Progenitor cell of endocrine pancreas (in vitro differentiated cells): ENCODE results near the gene GUCA2B. TPM values are rescaled to one million over a fixed set of nuclear protein-coding genes. Genes with fewer than 3 reads are reported as not detected.

Experiments
- DNase-seq: peaks from one replicate; pipeline ENCODE4 v3.0.0; 2021; ENCODE audit warnings: low spot score; ENCODE audit not compliant: unreplicated experiment
- H3K27ac Mint-ChIP-seq: 2 replicates; pipeline ENCODE4 v1.8.0; 2021; ENCODE audit warnings: mild to moderate bottlenecking, moderate library complexity, mixed read lengths
- H3K27me3 Mint-ChIP-seq: 2 replicates; pipeline ENCODE4 v1.8.0; 2021; ENCODE audit warnings: mixed read lengths
- H3K36me3 Mint-ChIP-seq: 2 replicates; pipeline ENCODE4 v1.8.0; 2022; ENCODE audit warnings: mixed read lengths; ENCODE audit not compliant: insufficient read depth
- H3K4me1 Mint-ChIP-seq: 2 replicates; pipeline ENCODE4 v1.8.0; 2021; ENCODE audit warnings: low read depth, mixed read lengths
- H3K4me3 Mint-ChIP-seq: 2 replicates; pipeline ENCODE4 v1.8.0; 2021; ENCODE audit warnings: low read depth, mild to moderate bottlenecking, moderate library complexity, mixed read lengths
- H3K9me3 Mint-ChIP-seq: 2 replicates; pipeline ENCODE4 v1.8.0; 2021; ENCODE audit warnings: low read depth, mixed read lengths
- total RNA-seq: library from RNA; stranded (reverse); gene quantifications from 2 replicates; pipeline ENCODE4 v1.2.1, GENCODE V29; 2021
- TF ChIP-seq, protein P1 (sequence below): fragments of 200-600 bp; sonication (generic); IDR thresholded peaks from one replicate; pipeline ENCODE4 v1.5.0; 2021; ENCODE audit warnings: antibody characterized with exemption, mild to moderate bottlenecking; ENCODE audit not compliant: unreplicated experiment

The GUCA2B gene
- total RNA-seq, 1 donor from 2014 or later: 0.89 TPM

DNA sequence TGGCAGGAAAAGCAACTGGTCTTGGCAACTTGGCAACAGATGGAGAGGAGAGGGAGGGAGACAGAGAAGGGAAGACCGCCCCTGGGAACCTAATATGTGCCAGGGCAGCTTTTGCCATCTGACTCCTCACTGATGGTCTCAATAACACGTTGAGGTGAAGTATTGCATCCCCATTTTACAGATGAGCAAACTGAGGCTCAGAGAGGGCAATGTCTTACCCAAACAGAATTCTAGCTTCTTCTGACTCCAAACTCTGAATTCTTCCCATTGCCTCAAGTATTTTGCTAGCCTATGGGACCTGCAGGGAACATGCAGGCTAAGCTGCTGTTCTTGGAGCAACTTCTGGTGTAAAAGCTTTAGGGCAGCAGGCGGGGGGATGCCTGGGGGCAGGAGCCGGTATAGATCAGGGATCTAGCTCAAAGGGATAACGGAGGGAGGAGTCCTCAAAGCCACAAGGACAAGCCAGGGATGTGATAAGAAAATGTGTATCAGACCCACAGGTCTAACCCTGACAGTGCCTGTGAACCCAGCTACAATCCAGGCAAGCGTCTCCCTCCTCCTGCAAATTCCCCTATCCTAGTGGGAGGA, 18.6 kb downstream of the GUCA2B start:
- Mint-ChIP-seq H3K36me3 (no peaks in the 10 kb centered on the region), H3K4me3 (no peak overlapping the region), H3K4me1 (peaks cover 2% of the 10 kb centered on the region), H3K9me3 (no peaks in the 10 kb centered on the region), H3K27me3 (no peaks in the 10 kb centered on the region), H3K27ac (no peak overlapping the region)
- DNase-seq: no peak
- TF ChIP-seq, protein P1, sequence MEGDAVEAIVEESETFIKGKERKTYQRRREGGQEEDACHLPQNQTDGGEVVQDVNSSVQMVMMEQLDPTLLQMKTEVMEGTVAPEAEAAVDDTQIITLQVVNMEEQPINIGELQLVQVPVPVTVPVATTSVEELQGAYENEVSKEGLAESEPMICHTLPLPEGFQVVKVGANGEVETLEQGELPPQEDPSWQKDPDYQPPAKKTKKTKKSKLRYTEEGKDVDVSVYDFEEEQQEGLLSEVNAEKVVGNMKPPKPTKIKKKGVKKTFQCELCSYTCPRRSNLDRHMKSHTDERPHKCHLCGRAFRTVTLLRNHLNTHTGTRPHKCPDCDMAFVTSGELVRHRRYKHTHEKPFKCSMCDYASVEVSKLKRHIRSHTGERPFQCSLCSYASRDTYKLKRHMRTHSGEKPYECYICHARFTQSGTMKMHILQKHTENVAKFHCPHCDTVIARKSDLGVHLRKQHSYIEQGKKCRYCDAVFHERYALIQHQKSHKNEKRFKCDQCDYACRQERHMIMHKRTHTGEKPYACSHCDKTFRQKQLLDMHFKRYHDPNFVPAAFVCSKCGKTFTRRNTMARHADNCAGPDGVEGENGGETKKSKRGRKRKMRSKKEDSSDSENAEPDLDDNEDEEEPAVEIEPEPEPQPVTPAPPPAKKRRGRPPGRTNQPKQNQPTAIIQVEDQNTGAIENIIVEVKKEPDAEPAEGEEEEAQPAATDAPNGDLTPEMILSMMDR: no peak

DNA sequence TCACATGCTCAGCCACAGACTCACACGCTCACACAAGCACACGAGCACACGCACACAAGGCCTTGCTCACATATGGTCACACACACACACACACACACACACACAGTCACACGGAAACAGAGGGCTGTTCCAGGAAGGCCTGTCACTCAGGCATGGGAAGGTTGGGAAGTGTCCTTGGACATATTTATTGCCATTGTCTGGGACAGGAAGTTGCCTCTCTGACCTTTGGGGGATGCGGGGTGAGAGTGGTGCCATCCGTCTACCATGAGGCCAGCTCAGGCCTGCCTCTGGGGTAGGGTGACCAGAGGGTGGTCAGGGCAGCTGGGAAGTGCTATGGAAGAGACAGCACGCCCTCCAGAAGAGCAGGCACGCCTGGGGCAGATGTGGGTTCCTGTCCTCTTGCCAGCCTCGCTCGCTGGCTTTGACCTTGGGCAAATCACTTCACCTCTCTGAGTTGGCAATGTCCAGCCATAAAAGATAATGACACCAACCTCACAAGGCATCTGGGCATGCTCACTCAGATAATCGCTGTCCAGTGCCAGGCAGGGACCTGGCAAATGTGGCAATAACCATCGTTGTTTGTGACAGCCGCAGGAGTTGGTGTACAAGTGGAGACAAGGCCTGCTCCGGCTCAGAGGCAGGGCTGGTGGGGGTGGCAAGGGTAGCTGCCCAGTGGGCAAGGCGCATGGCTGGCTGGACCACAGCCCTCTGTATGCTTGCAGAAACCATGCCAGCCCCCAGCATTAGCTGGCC, 19.3 kb downstream of the GUCA2B start:
- H3K4me3 Mint-ChIP-seq: no peak overlapping the region
- H3K27me3 Mint-ChIP-seq: no peaks in the 10 kb centered on the region
- peaks cover under 1% of the 10 kb centered on the region for H3K36me3 Mint-ChIP-seq
- no peak for DNase-seq
- TF ChIP-seq, protein P1: no peak
- H3K9me3 Mint-ChIP-seq: no peaks in the 10 kb centered on the region
- no peak overlapping the region for H3K27ac Mint-ChIP-seq
- peaks cover 4% of the 10 kb centered on the region for H3K4me1 Mint-ChIP-seq

DNA sequence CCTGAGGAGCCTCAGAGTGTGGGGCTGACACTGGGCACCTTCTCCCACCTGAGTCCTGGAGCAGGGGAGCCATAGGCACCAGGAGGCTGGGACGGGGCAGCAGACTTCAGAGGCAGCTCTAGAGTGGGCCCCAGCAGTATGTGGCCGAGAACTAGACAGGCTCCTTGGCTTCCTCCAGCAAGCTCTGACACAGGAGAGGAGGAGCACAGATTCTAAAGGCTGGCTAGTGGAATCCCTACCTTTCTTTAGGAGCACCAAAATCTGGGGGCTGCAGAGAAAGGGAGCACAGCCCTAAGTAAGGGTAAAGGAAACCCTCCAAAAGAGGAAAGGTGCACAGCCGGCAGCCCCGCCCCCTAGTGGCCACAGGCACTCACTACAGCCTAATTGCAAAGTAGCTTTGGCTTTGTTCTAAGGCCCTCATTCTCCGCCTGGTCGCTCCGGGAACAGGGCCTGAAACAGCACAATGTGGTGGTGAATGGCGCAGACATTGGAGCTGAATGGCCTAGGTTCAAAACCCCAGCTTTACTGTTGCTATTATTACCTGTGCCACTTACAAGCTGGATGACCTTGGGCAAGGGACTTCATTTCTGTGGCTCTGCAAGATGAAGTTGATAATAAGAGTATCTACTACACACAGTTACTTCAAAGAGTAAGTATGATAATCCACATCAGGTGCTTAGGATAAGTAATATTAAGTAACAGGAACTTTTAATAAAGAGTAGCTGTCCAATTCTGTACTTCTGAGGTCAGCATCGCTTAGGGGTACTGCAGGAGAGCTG, 20.1 kb downstream of the GUCA2B start:
- Mint-ChIP-seq H3K36me3 (peaks cover 2% of the 10 kb centered on the region), H3K4me3 (no peak overlapping the region), H3K27me3 (no peaks in the 10 kb centered on the region), H3K4me1 (peaks cover 11% of the 10 kb centered on the region), H3K9me3 (no peaks in the 10 kb centered on the region), H3K27ac (peak overlapping the region; percentile 12)
- peak; percentile 65 for DNase-seq
- TF ChIP-seq, protein P1: peak; percentile 98

DNA sequence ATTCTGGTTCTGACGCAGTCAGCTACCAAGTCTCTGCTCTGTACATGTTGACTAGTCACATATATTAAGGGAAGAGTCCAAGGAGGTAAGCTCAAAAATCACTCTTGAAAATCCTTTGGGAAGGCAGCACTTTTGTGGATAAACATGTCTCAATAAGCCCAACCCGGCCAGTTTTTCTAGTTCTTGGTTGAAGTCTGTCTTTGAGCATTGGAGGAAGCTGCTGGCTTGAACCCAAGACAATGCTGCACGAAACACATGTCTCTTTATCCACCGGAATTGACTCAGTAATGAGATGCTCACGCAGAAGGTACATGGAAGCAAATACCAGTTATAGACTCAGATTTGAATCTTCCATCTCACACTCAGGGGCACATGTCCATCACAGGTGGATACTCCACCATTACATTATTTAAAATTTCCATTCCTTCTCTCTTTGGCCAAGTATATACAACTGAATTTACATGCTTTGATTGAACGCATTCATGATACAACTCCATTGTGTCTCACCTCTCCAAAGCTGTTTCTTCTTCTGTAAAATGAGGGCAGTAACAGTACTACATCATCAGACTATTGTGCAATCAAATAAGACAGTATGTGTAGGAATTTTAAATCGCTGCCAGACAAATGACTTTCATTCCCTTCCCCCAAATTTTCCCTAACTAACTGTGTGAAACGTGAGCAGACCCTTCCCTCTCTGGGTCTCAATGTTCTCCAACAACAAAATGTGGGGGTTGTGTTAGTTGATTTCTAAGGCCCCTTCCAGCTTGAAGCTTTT, 20.9 kb downstream of the GUCA2B start:
- H3K4me3 Mint-ChIP-seq: no peak overlapping the region
- H3K27ac Mint-ChIP-seq: peak overlapping the region; percentile 12
- H3K36me3 Mint-ChIP-seq: peaks cover 2% of the 10 kb centered on the region
- no peaks in the 10 kb centered on the region for H3K9me3 Mint-ChIP-seq
- H3K27me3 Mint-ChIP-seq: no peaks in the 10 kb centered on the region
- TF ChIP-seq, protein P1: no peak
- peaks cover 13% of the 10 kb centered on the region for H3K4me1 Mint-ChIP-seq
- DNase-seq: no peak
